Measurements from ENCODE around the gene CYGB. TPM values are rescaled to one million over a fixed set of nuclear protein-coding genes. Genes with fewer than 3 reads are reported as not detected.

CYGB gene
- total and polyA plus RNA-seq, 5 donors from 2014 or later = not detected

DNA sequence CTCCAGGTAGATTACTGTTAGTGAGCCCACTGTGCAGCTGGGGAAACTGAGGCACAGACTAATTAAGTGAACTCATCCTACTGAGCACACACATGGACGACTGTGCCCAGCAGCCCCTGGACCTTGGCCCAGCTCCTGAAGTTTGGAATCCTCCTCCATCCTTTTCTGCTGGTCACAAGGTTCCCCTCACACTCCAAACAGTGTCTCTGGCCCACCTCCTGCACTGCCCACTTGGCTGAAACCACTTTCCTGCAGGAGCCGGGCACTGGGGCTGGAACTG lies 39.9 kb downstream of the CYGB start:
- H3K27me3 Mint-ChIP-seq = no peaks in the 10 kb centered on the region

DNA sequence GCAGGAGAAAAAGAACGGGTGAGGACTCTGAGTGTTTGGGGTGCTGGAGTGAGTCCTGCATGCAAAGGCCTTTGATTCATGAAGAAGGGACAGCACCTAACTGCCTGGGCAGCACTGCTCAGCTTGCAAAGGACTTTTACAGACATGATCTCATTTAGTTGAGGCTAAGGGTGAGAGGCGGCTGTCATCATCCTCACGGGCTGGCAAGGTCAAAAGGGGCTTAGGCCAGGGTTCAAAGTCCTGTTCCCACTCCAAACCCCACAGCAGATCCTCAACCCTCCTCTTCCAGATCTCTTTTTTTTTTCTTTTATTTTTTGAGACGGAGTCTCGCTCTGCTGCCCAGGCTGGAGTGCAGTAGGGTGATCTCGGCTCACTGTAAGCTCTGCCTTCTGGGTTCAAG lies 41.0 kb downstream of the CYGB start:
- Histone ChIP-seq H3K4me1 (ENCODE audit: control insufficient read depth, insufficient read depth, low read length, poor library complexity, severe bottlenecking) (peaks cover 36% of the 10 kb centered on the region), H3K9me3 (ENCODE audit: control insufficient read depth in 2 of 2, low read length in 2 of 2) (no peaks in the 10 kb centered on the region), H3K36me3 (ENCODE audit: control insufficient read depth, insufficient read depth, low read length) (no peaks in the 10 kb centered on the region), H3K4me3 (ENCODE audit: low read depth, low read length) (no peak overlapping the region), H3K27ac (ENCODE audit: insufficient read depth, low read length, poor library complexity, severe bottlenecking) (no peak overlapping the region), H3K27me3 (ENCODE audit: control insufficient read depth, insufficient read depth, low read length) (no peaks in the 10 kb centered on the region)
- no peak overlapping the region for H3K27ac Mint-ChIP-seq
- no peaks in the 10 kb centered on the region for H3K36me3 Mint-ChIP-seq
- H3K27me3 Mint-ChIP-seq = no peaks in the 10 kb centered on the region
- no peak for ATAC-seq (ENCODE audit: low read depth in 2 of 2)
- no peaks in the 10 kb centered on the region for H3K9me3 Mint-ChIP-seq
- H3K4me3 Mint-ChIP-seq = peak overlapping the region in 2 of 4 donors; percentile 12 to 27
- peaks cover 0 to 51% (median 22%) of the 10 kb centered on the region in 4 donors for H3K4me1 Mint-ChIP-seq
- no peak for DNase-seq

More for the DNA sequence above, 39.9 kb downstream of the CYGB start:
- DNase-seq (no peak), ATAC-seq (ENCODE audit: low read depth in 2 of 2) (no peak)
- Histone ChIP-seq H3K4me3 (ENCODE audit: low read depth, low read length) (no peak overlapping the region), H3K27ac (ENCODE audit: insufficient read depth, low read length, poor library complexity, severe bottlenecking) (no peak overlapping the region), H3K36me3 (ENCODE audit: control insufficient read depth, insufficient read depth, low read length) (no peaks in the 10 kb centered on the region), H3K4me1 (ENCODE audit: control insufficient read depth, insufficient read depth, low read length, poor library complexity, severe bottlenecking) (peaks cover 41% of the 10 kb centered on the region), H3K9me3 (ENCODE audit: control insufficient read depth in 2 of 2, low read length in 2 of 2) (no peaks in the 10 kb centered on the region), H3K27me3 (ENCODE audit: control insufficient read depth, insufficient read depth, low read length) (no peaks in the 10 kb centered on the region)
- H3K4me1 Mint-ChIP-seq = peaks cover 0 to 53% (median 21%) of the 10 kb centered on the region in 4 donors
- no peak overlapping the region for H3K4me3 Mint-ChIP-seq
- no peak overlapping the region for H3K27ac Mint-ChIP-seq
- H3K36me3 Mint-ChIP-seq = no peaks in the 10 kb centered on the region
- no peaks in the 10 kb centered on the region for H3K9me3 Mint-ChIP-seq

DNA sequence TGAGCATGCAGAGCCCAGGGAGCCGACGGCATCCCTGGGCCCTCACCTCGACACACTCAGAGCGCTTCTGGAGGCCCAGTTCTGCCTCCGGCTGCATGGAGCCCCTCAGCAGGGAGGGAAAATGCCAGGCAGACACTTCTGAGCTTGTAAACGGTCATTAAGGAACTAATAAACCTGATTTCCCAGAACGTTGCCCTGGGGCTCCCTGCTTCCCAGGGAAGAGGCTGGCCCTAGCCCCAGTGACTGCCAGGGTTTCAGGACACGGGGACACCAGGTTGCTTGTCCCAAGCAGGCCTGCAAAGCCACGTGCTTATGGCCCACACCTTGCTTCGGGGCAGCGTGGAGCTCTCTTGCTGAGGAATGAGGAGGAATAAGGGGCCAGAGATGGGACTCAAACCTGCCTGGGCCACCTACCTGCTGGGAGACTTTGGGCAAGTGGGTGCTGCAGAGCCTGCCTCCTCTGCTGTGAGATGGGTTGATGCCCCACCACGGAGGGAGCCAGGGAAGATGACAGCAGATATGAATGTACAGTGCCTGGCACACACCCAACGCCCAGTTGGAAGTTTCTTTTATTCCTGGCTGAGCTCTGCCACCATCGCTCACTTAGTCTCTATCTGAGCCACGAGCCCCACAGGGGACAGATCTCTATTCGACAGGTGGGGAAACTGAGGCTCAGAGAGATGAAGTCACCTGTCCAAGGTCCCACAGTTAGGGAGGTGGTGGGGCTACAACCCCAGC lies 41.7 kb downstream of the CYGB start:
- no peak for DNase-seq
- H3K27me3 Mint-ChIP-seq = no peaks in the 10 kb centered on the region

DNA sequence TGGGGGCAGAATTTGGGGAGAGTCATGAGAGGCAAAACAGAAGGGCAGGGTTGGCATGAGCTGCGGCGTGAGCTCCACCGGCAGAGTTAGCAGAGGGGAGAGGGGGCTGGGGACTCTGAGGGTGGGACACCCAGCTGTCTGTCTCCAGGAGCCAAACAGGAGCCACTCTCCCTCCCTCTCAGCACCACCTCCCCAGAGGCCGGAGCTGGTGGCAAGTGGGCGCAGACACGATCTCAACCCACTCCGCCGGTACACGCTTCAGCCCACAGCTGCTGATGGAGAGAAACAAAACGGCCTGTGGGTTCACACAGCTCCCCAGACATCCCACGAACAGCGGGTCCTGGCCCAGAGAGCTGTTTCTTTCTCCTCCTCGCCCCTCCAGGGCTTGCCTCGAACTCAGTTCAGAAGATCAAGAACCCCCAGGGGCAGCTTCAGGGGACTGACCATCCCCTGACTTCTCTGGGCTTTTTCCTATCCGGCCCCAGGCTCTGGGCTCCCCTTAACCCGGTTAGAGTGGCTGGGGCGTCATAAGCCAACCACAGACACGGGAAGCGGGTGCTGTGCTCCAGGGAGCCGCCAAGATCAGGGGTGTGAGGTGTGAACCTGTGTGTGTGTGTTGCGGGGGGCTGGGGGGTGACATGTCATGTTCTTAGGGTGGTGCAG lies 43.9 kb downstream of the CYGB start:
- Histone ChIP-seq H3K4me3 (ENCODE audit: low read depth, low read length) (no peak overlapping the region), H3K36me3 (ENCODE audit: control insufficient read depth, insufficient read depth, low read length) (no peaks in the 10 kb centered on the region), H3K27me3 (ENCODE audit: control insufficient read depth, insufficient read depth, low read length) (no peaks in the 10 kb centered on the region), H3K27ac (ENCODE audit: insufficient read depth, low read length, poor library complexity, severe bottlenecking) (no peak overlapping the region), H3K9me3 (ENCODE audit: control insufficient read depth in 2 of 2, low read length in 2 of 2) (no peaks in the 10 kb centered on the region), H3K4me1 (ENCODE audit: control insufficient read depth, insufficient read depth, low read length, poor library complexity, severe bottlenecking) (peaks cover 18% of the 10 kb centered on the region)
- no peaks in the 10 kb centered on the region for H3K27me3 Mint-ChIP-seq
- DNase-seq (no peak), ATAC-seq (ENCODE audit: low read depth in 2 of 2) (peak; percentile 4 to 6)
- peak overlapping the region in 1 of 3 donors; percentile 76 for H3K27ac Mint-ChIP-seq
- peaks cover 0 to 31% (median 17%) of the 10 kb centered on the region in 4 donors for H3K4me1 Mint-ChIP-seq
- H3K4me3 Mint-ChIP-seq = peak overlapping the region in 3 of 4 donors; percentile 51 to 81 (median 68)
- no peaks in the 10 kb centered on the region for H3K36me3 Mint-ChIP-seq
- H3K9me3 Mint-ChIP-seq = no peaks in the 10 kb centered on the region

More for the DNA sequence above, 41.7 kb downstream of the CYGB start:
- no peak overlapping the region for H3K27ac Mint-ChIP-seq
- no peaks in the 10 kb centered on the region for H3K36me3 Mint-ChIP-seq
- peaks cover 32% of the 10 kb centered on the region for H3K4me1 ChIP-seq (ENCODE audit: control insufficient read depth, insufficient read depth, low read length, poor library complexity, severe bottlenecking)
- no peaks in the 10 kb centered on the region for H3K9me3 Mint-ChIP-seq
- H3K27me3 ChIP-seq (ENCODE audit: control insufficient read depth, insufficient read depth, low read length) = no peaks in the 10 kb centered on the region
- H3K9me3 ChIP-seq (ENCODE audit: control insufficient read depth in 2 of 2, low read length in 2 of 2) = no peaks in the 10 kb centered on the region
- H3K4me1 Mint-ChIP-seq = peaks cover 0 to 50% (median 20%) of the 10 kb centered on the region in 4 donors
- H3K4me3 Mint-ChIP-seq = no peak overlapping the region
- no peak overlapping the region for H3K4me3 ChIP-seq (ENCODE audit: low read depth, low read length)
- no peaks in the 10 kb centered on the region for H3K36me3 ChIP-seq (ENCODE audit: control insufficient read depth, insufficient read depth, low read length)
- no peak for ATAC-seq (ENCODE audit: low read depth in 2 of 2)
- no peak overlapping the region for H3K27ac ChIP-seq (ENCODE audit: insufficient read depth, low read length, poor library complexity, severe bottlenecking)

DNA sequence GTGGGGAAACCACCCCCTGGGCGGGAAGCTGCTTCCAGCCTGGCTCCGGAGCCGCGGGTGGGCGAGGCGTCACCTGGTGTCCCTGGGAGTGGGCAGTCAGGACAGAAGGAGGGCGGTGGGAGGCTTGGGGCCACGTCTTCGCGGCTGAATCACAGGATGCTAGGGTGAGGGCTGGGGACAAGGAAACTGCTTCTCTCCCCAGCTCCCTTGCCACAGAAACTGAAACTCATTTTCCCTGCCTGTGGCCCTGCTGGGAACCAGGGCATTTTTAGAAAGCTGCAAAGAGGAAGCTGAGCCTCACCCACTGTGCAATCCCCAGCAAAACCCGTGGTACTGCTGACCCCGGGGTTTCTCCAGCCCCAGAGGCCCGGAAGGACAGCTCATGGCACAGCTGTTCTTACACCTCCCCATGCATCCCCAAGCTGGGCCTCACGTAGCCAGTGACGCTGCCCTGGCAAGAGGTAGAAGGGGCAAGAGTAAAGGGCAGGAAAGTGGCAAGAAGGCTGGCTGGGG lies 44.5 kb downstream of the CYGB start:
- no peak overlapping the region for H3K27ac ChIP-seq (ENCODE audit: insufficient read depth, low read length, poor library complexity, severe bottlenecking)
- peak; percentile 49 to 54 for ATAC-seq (ENCODE audit: low read depth in 2 of 2)
- Mint-ChIP-seq H3K4me1 (peaks cover 0 to 29% (median 17%) of the 10 kb centered on the region in 4 donors), H3K27ac (peak overlapping the region; percentile 29 to 76 (median 62)), H3K9me3 (no peaks in the 10 kb centered on the region), H3K27me3 (no peaks in the 10 kb centered on the region), H3K36me3 (no peaks in the 10 kb centered on the region), H3K4me3 (peak overlapping the region; percentile 50 to 81 (median 61))
- peaks cover 18% of the 10 kb centered on the region for H3K4me1 ChIP-seq (ENCODE audit: control insufficient read depth, insufficient read depth, low read length, poor library complexity, severe bottlenecking)
- peak in 1 of 3 donors; percentile 63 for DNase-seq
- H3K4me3 ChIP-seq (ENCODE audit: low read depth, low read length) = no peak overlapping the region
- H3K36me3 ChIP-seq (ENCODE audit: control insufficient read depth, insufficient read depth, low read length) = no peaks in the 10 kb centered on the region
- H3K9me3 ChIP-seq (ENCODE audit: control insufficient read depth in 2 of 2, low read length in 2 of 2) = no peaks in the 10 kb centered on the region
- no peaks in the 10 kb centered on the region for H3K27me3 ChIP-seq (ENCODE audit: control insufficient read depth, insufficient read depth, low read length)

DNA sequence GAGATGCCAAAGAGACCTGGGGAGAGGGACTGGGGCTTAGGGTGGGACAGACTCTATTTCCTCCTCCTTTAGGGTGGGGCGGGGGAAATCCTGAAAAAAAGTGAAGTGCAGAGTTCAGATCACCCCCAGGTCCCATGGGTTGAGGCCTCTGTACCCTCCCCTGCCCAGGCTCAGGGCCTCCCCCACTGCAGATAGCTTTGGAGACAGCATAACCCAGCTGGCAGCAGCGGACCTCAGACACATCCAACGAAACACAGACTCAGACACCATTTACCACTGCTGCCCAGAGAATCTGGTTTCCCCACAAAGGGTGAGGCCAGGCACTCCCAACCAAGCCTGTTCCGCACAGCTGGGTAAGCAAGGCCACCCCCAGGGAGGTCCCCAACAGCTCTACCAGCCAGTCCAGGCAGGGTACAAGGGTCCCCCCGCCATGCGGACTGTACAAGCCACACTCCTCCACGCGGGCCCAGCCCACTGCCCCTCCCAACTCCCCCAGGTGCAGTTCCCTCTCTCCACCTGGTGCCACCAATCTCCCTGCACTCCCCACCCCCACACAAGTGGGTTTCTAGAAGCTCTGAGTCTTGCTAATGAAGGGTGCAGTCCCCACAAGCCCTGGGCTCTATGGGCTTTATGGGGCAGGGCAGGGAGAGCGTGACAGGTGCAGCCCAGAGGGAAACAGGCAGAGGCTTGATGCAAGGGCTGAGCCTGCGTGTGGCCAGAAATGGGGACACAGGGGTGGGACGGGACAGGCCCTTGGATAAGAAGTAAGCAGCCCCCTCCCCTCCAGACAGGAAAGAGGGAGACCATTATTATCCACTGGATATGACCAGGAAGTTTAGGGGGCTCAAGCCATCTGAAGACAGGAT lies 45.2 kb downstream of the CYGB start:
- DNase-seq (no peak), ATAC-seq (ENCODE audit: low read depth in 2 of 2) (peak in 1 of 2 donors; percentile 12)
- no peak overlapping the region for H3K27ac ChIP-seq (ENCODE audit: insufficient read depth, low read length, poor library complexity, severe bottlenecking)
- Mint-ChIP-seq H3K36me3 (no peaks in the 10 kb centered on the region), H3K4me1 (peaks cover 0 to 27% (median 17%) of the 10 kb centered on the region in 4 donors), H3K27ac (peak overlapping the region; percentile 14 to 76 (median 62)), H3K9me3 (no peaks in the 10 kb centered on the region), H3K27me3 (no peaks in the 10 kb centered on the region), H3K4me3 (peak overlapping the region; percentile 27 to 81 (median 59))
- no peaks in the 10 kb centered on the region for H3K27me3 ChIP-seq (ENCODE audit: control insufficient read depth, insufficient read depth, low read length)
- H3K36me3 ChIP-seq (ENCODE audit: control insufficient read depth, insufficient read depth, low read length) = no peaks in the 10 kb centered on the region
- peaks cover 18% of the 10 kb centered on the region for H3K4me1 ChIP-seq (ENCODE audit: control insufficient read depth, insufficient read depth, low read length, poor library complexity, severe bottlenecking)
- H3K4me3 ChIP-seq (ENCODE audit: low read depth, low read length) = no peak overlapping the region
- H3K9me3 ChIP-seq (ENCODE audit: control insufficient read depth in 2 of 2, low read length in 2 of 2) = no peaks in the 10 kb centered on the region

DNA sequence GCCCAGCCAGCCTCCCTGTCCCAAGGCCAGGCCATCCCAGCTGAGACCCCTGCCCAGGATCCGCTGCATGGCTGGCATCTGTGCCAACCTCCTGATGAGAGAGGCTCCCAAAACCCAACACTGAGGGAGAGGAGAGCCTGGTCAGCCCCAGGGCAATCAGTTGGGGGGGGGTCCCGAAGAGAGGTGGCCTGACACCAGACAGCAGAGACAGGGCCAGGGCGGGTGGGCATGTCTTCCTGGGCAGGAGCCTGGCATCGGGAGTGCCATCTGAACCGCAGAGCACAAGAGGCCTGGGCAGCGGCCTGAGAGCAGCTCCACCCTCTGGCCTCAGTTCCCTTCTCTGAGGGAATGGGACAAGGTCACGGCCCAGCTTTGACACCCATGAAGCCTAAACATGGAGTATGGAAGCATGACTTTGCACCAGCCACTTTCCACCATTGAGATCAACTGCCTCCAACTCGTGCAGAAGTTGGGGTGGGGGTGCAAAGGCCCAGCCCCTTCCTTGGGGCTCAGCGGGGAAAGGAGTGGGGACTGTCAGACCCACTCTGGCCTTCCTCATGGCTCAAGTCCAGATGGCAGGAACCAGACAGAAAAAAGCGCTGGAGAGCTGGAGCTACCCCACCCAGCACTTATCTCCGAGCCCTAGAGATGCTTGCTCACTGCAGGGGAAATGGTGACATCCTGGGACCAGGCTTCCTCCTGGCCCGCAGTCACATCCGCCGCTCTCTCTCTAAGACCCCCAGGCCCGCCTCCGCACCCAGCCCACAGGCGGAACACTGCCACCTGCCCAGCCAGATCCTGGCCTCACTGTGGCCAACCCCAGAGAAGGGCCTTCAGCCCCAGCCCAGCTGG lies 46.0 kb downstream of the CYGB start:
- H3K36me3 Mint-ChIP-seq = no peaks in the 10 kb centered on the region
- Histone ChIP-seq H3K9me3 (ENCODE audit: control insufficient read depth in 2 of 2, low read length in 2 of 2) (no peaks in the 10 kb centered on the region), H3K36me3 (ENCODE audit: control insufficient read depth, insufficient read depth, low read length) (no peaks in the 10 kb centered on the region), H3K27ac (ENCODE audit: insufficient read depth, low read length, poor library complexity, severe bottlenecking) (no peak overlapping the region), H3K4me3 (ENCODE audit: low read depth, low read length) (no peak overlapping the region), H3K4me1 (ENCODE audit: control insufficient read depth, insufficient read depth, low read length, poor library complexity, severe bottlenecking) (peaks cover 18% of the 10 kb centered on the region), H3K27me3 (ENCODE audit: control insufficient read depth, insufficient read depth, low read length) (no peaks in the 10 kb centered on the region)
- peaks cover 0 to 26% (median 15%) of the 10 kb centered on the region in 4 donors for H3K4me1 Mint-ChIP-seq
- no peak for ATAC-seq (ENCODE audit: low read depth in 2 of 2)
- H3K27ac Mint-ChIP-seq = peak overlapping the region in 2 of 3 donors; percentile 9 to 52
- H3K4me3 Mint-ChIP-seq = peak overlapping the region in 2 of 4 donors; percentile 38 to 44
- peak in 1 of 3 donors; percentile 25 for DNase-seq
- H3K27me3 Mint-ChIP-seq = no peaks in the 10 kb centered on the region
- H3K9me3 Mint-ChIP-seq = no peaks in the 10 kb centered on the region

All from CD4-positive, CD25-positive, alpha-beta regulatory T cell (primary cell).